IMR-90 (cell line): ENCODE data around the gene PEX11G. TPM values are rescaled to one million over a fixed set of nuclear protein-coding genes. Genes with fewer than 3 reads are reported as not detected.

Source experiments
- CEBPB ChIP-seq: IDR thresholded peaks from 2 replicates; pipeline ENCODE4 v1.6.1; 2012; ENCODE audit warnings: low read depth, low read length, improper control_type of control experiment
- ELK1 ChIP-seq: fragments of 150-350 bp; IDR thresholded peaks from 2 replicates; pipeline ENCODE4 v1.6.1; 2016; ENCODE audit warnings: low read depth, mild to moderate bottlenecking, low read length, moderate library complexity, borderline replicate concordance
- NFE2L2 ChIP-seq: fragments of 150-350 bp; IDR thresholded peaks from 2 replicates; pipeline ENCODE4 v1.6.1; 2016; ENCODE audit warnings: low read depth, mild to moderate bottlenecking, low read length
- POLR2A ChIP-seq: IDR thresholded peaks from 2 replicates; pipeline ENCODE4 v1.6.1; 2012; ENCODE audit warnings: mild to moderate bottlenecking, low read depth, low read length
- RAD21 ChIP-seq: IDR thresholded peaks from 2 replicates; pipeline ENCODE4 v1.6.1; 2012; ENCODE audit warnings: low read length, improper control_type of control experiment
- RCOR1 ChIP-seq: IDR thresholded peaks from 2 replicates; pipeline ENCODE4 v1.6.1; 2012; ENCODE audit warnings: mild to moderate bottlenecking, low read length, improper control_type of control experiment; ENCODE audit not compliant: insufficient replicate concordance
- polyA plus RNA-seq, 3 experiments: library from polyadenylated mRNA; depleted of rRNA; stranded (reverse); fragments of >200 nt; gene quantifications; 2 replicates each; pipeline ENCODE4 v1.2.3, GENCODE V29; 2012; ENCODE audit warnings: low replicate concordance in 1 of 3
- total RNA-seq: library from RNA; depleted of rRNA; stranded (reverse); fragments of >200 nt; gene quantifications from 2 replicates; pipeline ENCODE4 v1.2.3, GENCODE V29; 2012

Gene PEX11G
- total and polyA plus RNA-seq, 2 of the 4 experiments (the other 2 are of a cell fraction): 0.72 to 1.7 TPM

GRCh38 chr19:7524523-7524922, 35.7 kb upstream of the PEX11G start (continued):
- TF ChIP-seq RAD21 (no peak), RCOR1 (no peak), NFE2L2 (no peak), CEBPB (no peak), POLR2A (no peak), ELK1 (no peak)
